Peyer's patch (tissue), 4 donors: ENCODE measurements around the gene RYR1.

Source experiments
- CTCF ChIP-seq, 6 experiments: fragments of 450-650 bp in 4 of 6; fragments of 200-600 bp in 2 of 6; sonication (generic) in 1 of 6; IDR thresholded peaks; one replicate each; pipeline ENCODE4 v1.5.1; 2017 to 2019; ENCODE audit warnings: antibody characterized with exemption in 6 of 6, mild to moderate bottlenecking in 3 of 6, moderate library complexity in 1 of 6
- POLR2A ChIP-seq, 2 donors: fragments of 450-650 bp; IDR thresholded peaks; one replicate each; pipeline ENCODE4 v1.5.1; 2017; ENCODE audit warnings: antibody characterized with exemption in 2 of 2, mild to moderate bottlenecking in 2 of 2, moderate library complexity in 2 of 2

DNA sequence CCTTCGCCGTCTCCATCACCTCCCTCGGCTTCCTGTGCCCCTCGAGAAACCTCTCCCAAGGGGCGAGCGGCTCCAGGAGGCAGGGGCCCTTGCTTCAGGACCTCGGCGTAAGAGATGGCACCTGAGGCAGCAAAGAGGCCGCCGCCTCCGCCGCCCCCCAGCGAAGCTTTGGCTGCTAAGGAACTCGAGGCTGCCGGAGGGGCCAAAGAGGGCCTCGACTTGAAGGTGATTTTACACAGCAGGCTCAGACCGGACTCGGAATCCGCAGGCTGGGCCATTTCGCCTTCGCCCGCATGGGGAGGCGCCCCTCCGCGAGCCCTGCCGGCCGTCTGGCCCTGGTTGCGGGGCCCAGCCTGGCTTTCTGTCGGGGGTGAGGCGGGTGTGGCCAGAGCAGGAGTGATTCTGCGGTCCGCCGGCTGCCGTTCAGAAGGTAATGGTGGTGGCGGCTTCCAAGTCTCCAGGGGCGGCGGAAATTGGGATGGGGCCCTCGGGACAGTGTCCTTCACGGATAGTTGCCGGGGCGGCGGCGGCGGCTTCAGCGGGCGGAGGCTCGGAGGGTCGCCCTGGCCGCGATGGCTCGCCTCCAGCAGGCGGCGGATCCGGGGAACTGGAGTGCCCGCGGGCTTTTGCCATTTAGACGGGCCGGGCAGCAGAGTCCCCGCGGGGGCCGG lies 47.1 kb upstream of the RYR1 start:
- TF ChIP-seq CTCF (IDR thresholded peaks at IDR 0.05) (no peak), POLR2A (IDR thresholded peaks at IDR 0.05) (no peak)
